GM12878 (cell line): ENCODE results near the gene TRAF3IP3. TPM values are rescaled to one million over a fixed set of nuclear protein-coding genes. Genes with fewer than 3 reads are reported as not detected.

Experiments
- ATAC-seq: fragments of 200-7000 bp; cut with Tn5 transposase; 3 replicates; pipeline ENCODE4 v1.9.1; 2020; ENCODE audit warnings: mild to moderate bottlenecking, moderate library complexity
- BruUV-seq: library from RNA; stranded (reverse); fragments of 400-500 nt; replicated peaks from 2 replicates; lab custom pipeline; 2021; lab: Mats Ljungman, UMichigan
- CTCF ChIA-PET: fragments of 300-600 bp; sonication (Branson Sonifier 250); formaldehyde crosslinking; extraction: SDS; loops from one replicate; lab custom pipeline; 2021; ENCODE audit warnings: inconsistent platforms; lab: Yijun Ruan, JAX
- POLR2A ChIA-PET: fragments of 350-600 bp; formaldehyde crosslinking; extraction: SDS; loops from one replicate; lab custom pipeline; 2021; ENCODE audit warnings: inconsistent platforms; lab: Charles Lee
- RAD21 ChIA-PET: fragments of 300-600 bp; sonication (Branson Sonifier 250); formaldehyde crosslinking; loops from one replicate; lab custom pipeline; 2023; ENCODE audit warnings: antibody characterized with exemption; ENCODE audit not compliant: unreplicated experiment; lab: Charles Lee
- SMC1A ChIA-PET: fragments of 300-600 bp; sonication (Branson Sonifier 250); formaldehyde crosslinking; loops from one replicate; lab custom pipeline; 2023; ENCODE audit not compliant: unreplicated experiment, uncharacterized antibody; lab: Charles Lee
- DNase-seq: peaks from one replicate; pipeline ENCODE4 v3.0.0-alpha.2; 2011; ENCODE audit warnings: low read depth, low spot score
- FAIRE-seq: peaks from 3 replicates; lab custom pipeline; 2011; peaks lifted over from hg19 to GRCh38; lab: Jason Lieb, UNC
- H2AFZ ChIP-seq: 2 replicates; pipeline ENCODE4 v1.6.0; 2011; ENCODE audit warnings: low read depth, low read length, control low read depth; ENCODE audit not compliant: control insufficient read depth
- H3K27ac ChIP-seq: 2 replicates; pipeline ENCODE4 v1.5.1; 2011; ENCODE audit warnings: control low read depth; ENCODE audit not compliant: control insufficient read depth, insufficient read depth
- H3K27me3 ChIP-seq, 2 experiments: replicated peaks in 1 of 2; 2 replicates each; pipeline versions ENCODE4 v1.6.0 to v1.6.1; 2011; ENCODE audit warnings: low read length in 1 of 2; ENCODE audit not compliant: control insufficient read depth in 2 of 2, insufficient read depth in 2 of 2
- H3K36me3 ChIP-seq, 2 experiments: 2 replicates each; pipeline ENCODE4 v1.5.1; 2011; ENCODE audit warnings: low read length in 1 of 2; ENCODE audit not compliant: control insufficient read depth in 2 of 2, insufficient read depth in 2 of 2
- H3K4me1 ChIP-seq: 2 replicates; pipeline ENCODE4 v1.6.1; 2011; ENCODE audit warnings: mild to moderate bottlenecking, low read length, moderate library complexity, mixed read lengths; ENCODE audit not compliant: control insufficient read depth, insufficient read depth
- H3K4me2 ChIP-seq: 2 replicates; pipeline ENCODE4 v1.6.0; 2011; ENCODE audit warnings: control low read depth; ENCODE audit not compliant: control insufficient read depth, insufficient read depth
- H3K4me3 ChIP-seq: fragments of 200-600 bp; sonication (generic); 2 replicates; pipeline ENCODE4 v1.5.1; 2016
- H3K79me2 ChIP-seq: 2 replicates; pipeline ENCODE4 v1.6.0; 2011; ENCODE audit warnings: low read length; ENCODE audit not compliant: control insufficient read depth, insufficient read depth
- H3K9ac ChIP-seq: 2 replicates; pipeline ENCODE4 v1.8.0; 2011; ENCODE audit warnings: low read length, control low read depth, mixed read lengths; ENCODE audit not compliant: control insufficient read depth, insufficient read depth
- H3K9me3 ChIP-seq: replicated peaks from 3 replicates; pipeline ENCODE4 v1.5.1; 2011; ENCODE audit warnings: mild to moderate bottlenecking, low read length; ENCODE audit not compliant: control insufficient read depth, insufficient read depth
- H4K20me1 ChIP-seq: 2 replicates; pipeline ENCODE4 v1.6.0; 2011; ENCODE audit not compliant: control insufficient read depth, insufficient read depth
- BHLHE40 ChIP-seq, 2 experiments: fragments of 450-650 bp in 1 of 2; IDR thresholded peaks; 2 replicates each; pipeline ENCODE4 v1.6.1; 2011 to 2017; ENCODE audit warnings: low read depth in 2 of 2, borderline replicate concordance in 1 of 2, improper control_type of control experiment in 1 of 2, low read length in 1 of 2, mild to moderate bottlenecking in 1 of 2
- NFXL1 ChIP-seq: fragments of 450-650 bp; IDR thresholded peaks from 2 replicates; pipeline ENCODE4 v1.6.1; 2017; ENCODE audit warnings: antibody characterized with exemption, mild to moderate bottlenecking, borderline replicate concordance
- RAD51 ChIP-seq: fragments of 450-650 bp; IDR thresholded peaks from 2 replicates; pipeline ENCODE4 v1.6.1; 2016; ENCODE audit warnings: moderate library complexity, mild to moderate bottlenecking, inconsistent platforms
- RB1 ChIP-seq: fragments of 450-650 bp; formaldehyde crosslinking; IDR thresholded peaks from 2 replicates; pipeline ENCODE4 v1.6.1; 2017; ENCODE audit warnings: mild to moderate bottlenecking, borderline replicate concordance
- TCF3 ChIP-seq: IDR thresholded peaks from 2 replicates; pipeline ENCODE4 v1.6.1; 2012; ENCODE audit warnings: low read depth, mild to moderate bottlenecking, low read length, borderline replicate concordance; ENCODE audit not compliant: insufficient read depth
- WGBS: methylation state at CpG from one replicate; pipeline ENCODE4 v1.1.6; 2016; ENCODE audit warnings: low lambda C conversion rate; ENCODE audit not compliant: insufficient replicate concordance, insufficient coverage; ENCODE audit errors: missing lambda C conversion rate; 5-methylcytosine and 5-hydroxymethylcytosine counted together
- in situ Hi-C: fragments of 300-500 bp; cut with MboI; formaldehyde crosslinking; loops from 9 replicates; pipeline ENCODE4 v1.14.3; 2018; ENCODE audit warnings: mixed read lengths
- intact Hi-C: fragments of 100-400 bp; cut with micrococcal nuclease; formaldehyde crosslinking; loops from one replicate; pipeline ENCODE4 v1.14.2; 2022; ENCODE audit not compliant: unreplicated experiment
- polyA plus RNA-seq, 11 experiments: library from polyadenylated mRNA; depleted of rRNA in 4 of 11; unstranded in 6 of 11; stranded (reverse) in 5 of 11; fragments of >200 nt; fragmentation: Nextera tagmentation in 4 of 11; fragmentation: Illumina TruSeq in 1 of 11; extraction: Ambion mirVana in 4 of 11; extraction: Trizol in 1 of 11; gene quantifications; 1 replicate in 1 of 11; 2 replicates in 10 of 11; pipeline versions ENCODE4 v1.2.1 to v1.2.3, GENCODE V29; 2011 to 2016; ENCODE audit warnings: inconsistent platforms in 2 of 11, missing spikeins in 2 of 11, low read depth in 1 of 11
- total RNA-seq, 4 experiments: library from RNA; depleted of rRNA in 3 of 4; stranded (reverse); fragments of >200 nt in 3 of 4; fragmentation: Illumina TruSeq in 1 of 4; extraction: Trizol in 1 of 4; gene quantifications; 2 replicates each; pipeline versions ENCODE4 v1.2.1 to v1.2.3, GENCODE V29; 2013 to 2021
- TF ChIP-seq, protein P1 (sequence below), 3 experiments: IDR thresholded peaks in 2 of 3; conservative IDR thresholded peaks in 1 of 3; 2 replicates each; pipeline ENCODE4 v1.5.1; 2011; ENCODE audit warnings: low read depth in 3 of 3, low read length in 3 of 3, mild to moderate bottlenecking in 3 of 3, control low read depth in 2 of 3, moderate library complexity in 2 of 3, inconsistent platforms in 1 of 3, mixed read lengths in 1 of 3; ENCODE audit not compliant: control insufficient read depth in 2 of 3, insufficient read depth in 1 of 3; ENCODE audit errors: extremely low read depth in 1 of 3

Gene TRAF3IP3
- total and polyA plus RNA-seq, 10 of the 15 experiments (the other 5 are each of a cell fraction or from before 2014, with no cell fraction given) = 61.6 to 121 (median 96.5) TPM

DNA sequence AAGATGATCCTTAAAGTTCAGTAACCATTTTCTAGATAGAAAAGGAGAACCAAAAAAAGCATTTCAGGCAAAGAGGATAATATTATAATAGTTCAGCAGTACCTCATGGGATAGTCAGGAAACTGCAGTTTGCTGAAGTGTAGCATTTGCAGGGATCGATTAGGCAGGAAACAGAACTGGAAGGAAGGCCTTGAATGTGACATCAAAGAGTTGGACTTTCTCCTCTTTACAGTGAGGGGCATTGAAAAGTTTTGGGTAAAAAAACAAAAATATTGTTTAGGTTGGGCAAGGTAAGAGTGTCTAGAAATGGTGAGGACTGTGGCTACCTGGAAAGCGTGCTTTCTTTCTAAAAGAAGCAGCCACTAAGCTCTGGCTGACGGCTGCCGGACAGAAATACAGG is 58.0 kb downstream of the TRAF3IP3 start:
- Histone ChIP-seq H3K27ac (no peak overlapping the region), H3K9ac (no peak overlapping the region), H3K4me3 (no peak overlapping the region), H2AFZ (no peak overlapping the region), H3K4me1 (no peaks in the 10 kb centered on the region), H3K79me2 (no peaks in the 10 kb centered on the region)
- in situ Hi-C loops = no loop called here
- CTCF ChIA-PET = interaction anchor here (1.3 to 4.7 kb wide), 4 partner anchors 9 to 36 kb away, joined by 3 to 49 read pairs (median 16); partner anchors contain the start of gene UTP25
- RAD21 ChIA-PET = no interaction called here
- no TSS peak for BruUV-seq
- POLR2A ChIA-PET = interaction anchor here (1.1 kb wide), 1 partner anchor 9 kb away, joined by 4 read pairs; no protein-coding TSS in a partner anchor
- SMC1A ChIA-PET = interaction anchor here (0.6 to 7.0 kb wide), 4 partner anchors 10 to 1928 kb away, joined by 3 to 49 read pairs (median 14); no protein-coding TSS in a partner anchor
- TF ChIP-seq, protein P1, sequence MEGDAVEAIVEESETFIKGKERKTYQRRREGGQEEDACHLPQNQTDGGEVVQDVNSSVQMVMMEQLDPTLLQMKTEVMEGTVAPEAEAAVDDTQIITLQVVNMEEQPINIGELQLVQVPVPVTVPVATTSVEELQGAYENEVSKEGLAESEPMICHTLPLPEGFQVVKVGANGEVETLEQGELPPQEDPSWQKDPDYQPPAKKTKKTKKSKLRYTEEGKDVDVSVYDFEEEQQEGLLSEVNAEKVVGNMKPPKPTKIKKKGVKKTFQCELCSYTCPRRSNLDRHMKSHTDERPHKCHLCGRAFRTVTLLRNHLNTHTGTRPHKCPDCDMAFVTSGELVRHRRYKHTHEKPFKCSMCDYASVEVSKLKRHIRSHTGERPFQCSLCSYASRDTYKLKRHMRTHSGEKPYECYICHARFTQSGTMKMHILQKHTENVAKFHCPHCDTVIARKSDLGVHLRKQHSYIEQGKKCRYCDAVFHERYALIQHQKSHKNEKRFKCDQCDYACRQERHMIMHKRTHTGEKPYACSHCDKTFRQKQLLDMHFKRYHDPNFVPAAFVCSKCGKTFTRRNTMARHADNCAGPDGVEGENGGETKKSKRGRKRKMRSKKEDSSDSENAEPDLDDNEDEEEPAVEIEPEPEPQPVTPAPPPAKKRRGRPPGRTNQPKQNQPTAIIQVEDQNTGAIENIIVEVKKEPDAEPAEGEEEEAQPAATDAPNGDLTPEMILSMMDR (IDR thresholded peaks at IDR 0.05 in 2 of 3, conservative IDR thresholded peaks at IDR 0.05 in 1 of 3; ENCODE audit: control insufficient read depth in 2 of 3, extremely low read depth in 1 of 3, insufficient read depth in 1 of 3, low read depth in 3 of 3, low read length in 3 of 3) = no peak
- TF ChIP-seq BHLHE40 (IDR thresholded peaks at IDR 0.05; ENCODE audit: borderline replicate concordance in 1 of 2, low read depth in 2 of 2, low read length in 1 of 2) (no peak), TCF3 (no peak), RAD51 (no peak), RB1 (no peak), NFXL1 (no peak)
- TF ChIP-seq, all 136 proteins: peak for 0
- H3K27me3 ChIP-seq = no peaks in the 10 kb centered on the region
- no peaks in the 10 kb centered on the region for H4K20me1 ChIP-seq
- 69% methylated on average over 4 of the region's 4 CpGs for WGBS
- no peaks in the 10 kb centered on the region for H3K9me3 ChIP-seq
- DNase-seq (no peak), ATAC-seq (no peak), FAIRE-seq (no peak)
- H3K36me3 ChIP-seq = no peaks in the 10 kb centered on the region
- no peak overlapping the region for H3K4me2 ChIP-seq
- intact Hi-C loops = no loop called here
